HepG2 (cell line): ENCODE data around the gene SNX2.

Source experiments
- PHF21A ChIP-seq: sonication (generic); formaldehyde crosslinking; IDR thresholded peaks from 2 replicates; pipeline ENCODE4 v1.5.0; 2020; ENCODE audit warnings: mild to moderate bottlenecking, missing genetic modification reagents
- ZNF274 ChIP-seq: sonication (generic); formaldehyde crosslinking; IDR thresholded peaks from 2 replicates; pipeline ENCODE4 v1.5.1; 2020; ENCODE audit warnings: mild to moderate bottlenecking, missing genetic modification reagents
- ZNF343 ChIP-seq: sonication (generic); formaldehyde crosslinking; IDR thresholded peaks from 2 replicates; pipeline ENCODE4 v1.4.0; 2020; ENCODE audit warnings: mild to moderate bottlenecking, missing genetic modification reagents
- TF ChIP-seq, protein P1 (sequence below): sonication (generic); formaldehyde crosslinking; IDR thresholded peaks from 2 replicates; pipeline ENCODE4 v1.4.0; 2020; ENCODE audit warnings: mild to moderate bottlenecking, missing genetic modification reagents

DNA sequence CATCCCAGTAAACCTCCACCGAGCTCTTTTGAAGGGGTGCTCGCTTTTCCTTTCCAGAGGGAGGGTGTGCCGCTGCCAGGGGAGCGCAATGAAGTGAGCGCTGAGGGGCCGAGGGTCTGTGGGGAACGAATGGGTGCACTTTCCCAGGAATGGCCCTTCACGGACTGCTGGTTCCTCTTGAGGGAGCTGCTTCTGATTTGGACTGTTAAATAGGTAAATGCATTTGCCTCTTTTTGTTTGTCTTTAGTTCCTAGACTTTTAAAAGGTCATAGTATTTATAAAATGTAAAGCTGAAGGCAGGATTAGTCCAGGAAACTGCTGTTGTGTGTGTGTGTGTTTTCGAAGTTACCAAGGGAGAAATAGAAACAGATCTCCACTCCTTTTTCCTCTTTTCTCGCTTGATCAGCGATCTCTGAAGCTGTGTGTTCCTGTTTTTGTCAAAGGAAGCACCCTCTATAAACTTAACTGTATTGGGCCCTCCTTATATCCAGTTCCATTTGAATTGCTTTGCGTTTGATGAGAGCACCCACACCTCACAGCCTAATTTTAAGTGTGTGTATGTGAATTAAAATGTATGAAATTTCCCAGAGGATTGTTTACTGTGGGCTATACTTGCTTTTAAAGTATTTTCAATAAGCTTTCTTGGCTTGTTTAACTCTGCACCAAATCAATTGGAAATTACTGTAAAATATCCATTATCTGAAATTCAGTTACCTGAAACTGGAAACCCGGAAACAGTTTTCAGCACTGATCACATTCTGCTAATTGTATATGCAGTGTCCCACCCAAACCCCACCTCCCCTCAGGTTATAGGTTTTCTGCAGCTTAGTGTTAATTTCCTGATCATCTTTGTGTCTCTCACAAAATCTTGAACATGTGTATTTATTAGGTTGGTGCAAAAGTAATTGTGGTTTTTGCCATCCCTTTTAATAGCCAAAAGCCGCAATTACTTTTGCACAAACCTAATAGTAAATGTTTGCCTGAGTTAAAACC is 966 bp downstream of the SNX2 start:
- TF ChIP-seq, protein P1, sequence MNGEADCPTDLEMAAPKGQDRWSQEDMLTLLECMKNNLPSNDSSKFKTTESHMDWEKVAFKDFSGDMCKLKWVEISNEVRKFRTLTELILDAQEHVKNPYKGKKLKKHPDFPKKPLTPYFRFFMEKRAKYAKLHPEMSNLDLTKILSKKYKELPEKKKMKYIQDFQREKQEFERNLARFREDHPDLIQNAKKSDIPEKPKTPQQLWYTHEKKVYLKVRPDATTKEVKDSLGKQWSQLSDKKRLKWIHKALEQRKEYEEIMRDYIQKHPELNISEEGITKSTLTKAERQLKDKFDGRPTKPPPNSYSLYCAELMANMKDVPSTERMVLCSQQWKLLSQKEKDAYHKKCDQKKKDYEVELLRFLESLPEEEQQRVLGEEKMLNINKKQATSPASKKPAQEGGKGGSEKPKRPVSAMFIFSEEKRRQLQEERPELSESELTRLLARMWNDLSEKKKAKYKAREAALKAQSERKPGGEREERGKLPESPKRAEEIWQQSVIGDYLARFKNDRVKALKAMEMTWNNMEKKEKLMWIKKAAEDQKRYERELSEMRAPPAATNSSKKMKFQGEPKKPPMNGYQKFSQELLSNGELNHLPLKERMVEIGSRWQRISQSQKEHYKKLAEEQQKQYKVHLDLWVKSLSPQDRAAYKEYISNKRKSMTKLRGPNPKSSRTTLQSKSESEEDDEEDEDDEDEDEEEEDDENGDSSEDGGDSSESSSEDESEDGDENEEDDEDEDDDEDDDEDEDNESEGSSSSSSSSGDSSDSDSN = no peak; the same call in none of the 2 replicates
- TF ChIP-seq ZNF343 (CRISPR knock-in tag) = no peak
- no peak for TF ChIP-seq PHF21A (CRISPR knock-in tag)
- no peak for TF ChIP-seq ZNF274 (CRISPR knock-in tag)
